ENCODE data around the gene NHLRC4. TPM values are rescaled to one million over a fixed set of nuclear protein-coding genes. Genes with fewer than 3 reads are reported as not detected.

Gene NHLRC4
- total RNA-seq, 1 experiment from 2014 or later = 0.37 TPM

DNA sequence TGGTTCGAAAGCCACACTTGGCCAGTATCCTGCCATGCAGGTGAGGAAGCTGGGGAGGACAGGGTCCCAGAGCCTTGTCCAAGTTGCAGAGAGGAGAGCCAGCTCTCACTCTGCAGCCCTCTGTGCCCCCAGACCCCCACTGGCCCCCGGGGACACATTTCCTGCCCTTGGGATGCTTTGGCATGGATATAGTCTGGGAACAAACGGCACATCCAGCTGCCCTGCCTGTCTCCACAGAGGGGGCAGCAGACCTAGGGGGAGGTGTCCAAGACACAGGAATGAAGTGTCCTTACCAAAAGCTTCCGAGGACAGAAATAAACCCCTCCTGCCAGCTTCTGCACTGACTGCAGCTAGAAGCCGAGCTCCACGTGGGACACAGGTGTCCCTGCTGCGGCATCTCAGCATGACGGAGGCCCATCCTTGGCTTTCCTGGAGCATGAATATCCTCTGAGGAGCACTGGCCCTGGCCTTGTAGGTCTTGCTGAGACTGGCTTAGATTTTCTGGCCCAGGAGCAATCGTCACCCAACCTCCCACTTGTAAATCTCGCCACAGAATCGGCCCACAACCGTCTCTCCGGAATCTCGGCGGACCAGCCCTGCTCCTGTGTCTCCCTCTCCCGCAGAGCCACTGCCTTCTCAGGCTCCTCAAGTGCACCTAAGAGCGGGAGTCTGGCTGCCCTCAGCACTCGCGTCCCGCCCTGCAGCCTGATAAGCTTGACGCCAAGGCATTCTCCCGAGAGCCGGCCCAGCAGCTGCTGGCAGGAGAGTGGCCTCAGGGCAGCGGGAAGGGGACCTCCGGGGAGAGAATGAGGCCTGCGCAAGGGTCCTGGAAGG, 40.4 kb upstream of the NHLRC4 start:
- DNase-seq (ENCODE audit: low read depth in 1 of 2, low spot score in 2 of 2) = peak in 1 of 2 experiments; percentile 69
- Histone ChIP-seq H3K9me3 (replicated peaks) (no peaks in the 10 kb centered on the region), H3K27me3 (replicated peaks) (no peaks in the 10 kb centered on the region), H3K4me1 (replicated peaks) (peaks cover 33% of the 10 kb centered on the region), H3K36me3 (peaks cover 26% of the 10 kb centered on the region), H3K4me3 (peak overlapping the region; percentile 65), H3K27ac (peak overlapping the region; percentile 92)

DNA sequence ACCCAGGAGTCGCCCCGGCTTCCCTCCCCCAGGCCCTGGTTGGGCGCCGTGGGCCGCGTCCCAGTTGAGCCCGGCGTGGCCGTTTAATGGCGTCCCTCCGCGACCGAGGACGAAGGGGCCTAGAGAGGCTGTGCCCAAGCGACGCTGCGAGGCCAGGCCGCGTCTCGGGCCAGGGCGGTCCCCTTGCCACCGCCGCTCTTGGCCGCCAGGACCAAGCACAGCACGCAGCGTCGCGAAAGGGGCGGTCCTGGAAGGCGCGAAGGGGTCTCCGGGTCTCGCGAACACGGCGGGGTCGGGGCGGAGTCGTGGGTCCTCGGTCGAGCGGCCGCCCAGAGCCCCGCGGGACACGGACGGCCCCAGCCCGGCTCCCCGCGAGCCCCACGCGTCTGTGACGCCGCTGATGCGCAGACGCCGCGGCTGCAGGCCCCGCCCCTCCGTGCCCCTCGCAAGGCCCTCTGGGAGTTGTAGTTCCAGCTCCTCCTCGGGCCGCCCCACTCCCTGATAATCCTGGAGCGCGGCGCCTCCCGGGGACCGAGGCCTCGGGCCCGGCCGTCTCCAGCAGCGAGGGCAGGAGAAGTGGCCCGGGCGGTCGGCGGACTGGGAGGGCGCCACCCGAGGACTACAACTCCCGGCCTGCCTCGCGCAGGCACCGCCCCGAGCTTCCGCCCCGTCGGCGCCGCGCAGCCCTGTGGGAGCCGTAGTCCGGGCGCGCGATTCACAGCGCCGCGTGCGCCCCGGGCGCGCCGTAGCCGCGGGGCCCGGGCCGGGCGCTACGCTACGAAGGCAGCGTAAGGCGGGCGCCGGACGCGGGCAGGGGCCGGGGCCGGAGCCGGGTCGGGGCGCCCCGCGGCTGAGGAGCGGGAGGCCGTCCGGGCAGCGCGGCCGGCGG, 39.5 kb upstream of the NHLRC4 start, which contains the start of gene CAPN15:
TSS of gene CAPN15 (plus strand) at position 698 of the 889 bp plus-strand sequence. CDS start 19,127 bp downstream, outside the sequence.
- peak; percentile 91 to 99 for DNase-seq (ENCODE audit: low read depth in 1 of 2, low spot score in 2 of 2)
- H3K4me3 ChIP-seq = peak within 1 kb of the TSS; percentile 65
- peaks cover 33% of the 10 kb centered on the region for H3K4me1 ChIP-seq (replicated peaks)
- H3K27me3 ChIP-seq (replicated peaks) = no peaks in the 10 kb centered on the region
- H3K9me3 ChIP-seq (replicated peaks) = no peaks in the 10 kb centered on the region
- H3K36me3 ChIP-seq = peaks cover 26% of the 10 kb centered on the region
- peak within 1 kb of the TSS; percentile 92 for H3K27ac ChIP-seq

DNA sequence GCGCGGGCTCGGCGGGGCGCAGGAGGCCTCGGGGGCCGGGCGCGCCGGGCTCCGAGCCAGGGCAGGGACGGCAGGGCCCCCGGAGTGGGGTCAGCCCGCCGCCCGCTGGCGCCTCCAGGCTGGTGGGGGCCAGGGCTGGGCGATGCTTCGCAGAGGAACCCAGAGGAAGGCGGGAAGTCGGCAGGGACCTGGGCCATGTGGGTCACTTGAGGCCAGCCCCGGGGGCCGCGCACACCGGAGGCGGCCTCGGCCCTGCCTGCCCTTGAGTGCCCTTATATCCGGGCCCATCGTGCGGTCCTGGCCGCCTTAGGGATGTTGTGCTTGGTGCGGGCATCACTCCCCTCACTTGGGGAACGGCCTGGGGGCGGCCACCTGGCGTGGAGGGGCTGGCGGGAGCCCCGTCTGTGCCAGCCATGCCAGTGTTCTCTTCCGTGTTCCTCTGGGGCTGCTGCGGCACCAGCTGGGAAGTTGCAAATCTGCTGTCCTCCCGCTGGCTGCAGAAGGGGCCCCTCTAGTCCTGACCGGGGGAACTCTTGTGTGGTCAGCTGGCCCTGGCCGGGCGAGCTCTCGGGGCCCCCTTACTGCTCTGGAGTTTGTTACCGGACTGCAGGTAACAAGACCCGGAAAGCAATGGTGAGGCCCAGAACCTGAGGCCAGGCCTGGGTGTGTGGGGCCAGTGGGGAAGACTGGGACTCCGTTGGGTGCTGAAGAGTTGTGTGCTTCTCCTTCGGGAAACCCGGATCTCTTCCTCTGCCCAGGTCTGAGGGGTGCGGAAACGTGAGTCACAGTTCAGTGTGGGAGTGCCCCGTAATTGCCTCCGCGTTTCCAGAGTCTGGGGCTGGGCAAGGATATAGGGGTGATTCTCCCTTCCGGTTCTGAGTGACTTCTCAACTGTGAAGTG, 38.4 kb upstream of the NHLRC4 start:
- H3K4me3 ChIP-seq = peak overlapping the region; percentile 65
- peak in 1 of 2 experiments; percentile 51 for DNase-seq (ENCODE audit: low read depth in 1 of 2, low spot score in 2 of 2)
- H3K9me3 ChIP-seq (replicated peaks) = no peaks in the 10 kb centered on the region

DNA sequence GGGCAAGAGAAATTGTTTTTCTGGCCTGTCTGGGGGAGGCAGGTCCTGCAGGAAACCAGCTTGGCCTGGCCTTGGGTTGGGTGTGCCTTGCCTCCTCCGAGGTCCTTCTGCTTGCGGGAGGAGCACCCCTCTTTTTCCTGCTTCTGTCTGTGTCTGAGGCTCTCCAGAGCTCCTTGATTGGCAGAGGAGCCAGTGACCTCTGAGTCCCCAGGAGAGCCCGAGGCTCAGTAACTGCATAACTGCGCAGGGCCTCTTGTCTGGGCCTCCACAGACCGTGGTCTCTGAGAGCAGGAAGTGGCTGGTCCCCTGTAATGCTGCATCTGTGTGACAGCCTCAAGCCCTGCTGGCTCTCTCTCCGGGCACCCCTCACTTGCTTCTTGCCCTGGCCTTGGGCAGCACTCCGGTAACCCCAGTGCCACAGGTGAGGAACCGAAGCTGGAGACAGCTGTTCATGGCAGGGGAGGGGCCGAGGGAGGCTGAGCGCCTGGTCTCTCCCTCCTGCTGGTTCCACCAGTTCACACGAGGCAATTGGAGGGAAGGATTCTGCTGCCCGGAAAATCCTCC, 37.7 kb upstream of the NHLRC4 start:
- H3K4me3 ChIP-seq = peak overlapping the region; percentile 65
- H3K36me3 ChIP-seq = peaks cover 25% of the 10 kb centered on the region
- peaks cover 33% of the 10 kb centered on the region for H3K4me1 ChIP-seq (replicated peaks)
- no peak for DNase-seq (ENCODE audit: low read depth in 1 of 2, low spot score in 2 of 2)
- no peaks in the 10 kb centered on the region for H3K27me3 ChIP-seq (replicated peaks)
- no peaks in the 10 kb centered on the region for H3K9me3 ChIP-seq (replicated peaks)
- no peak overlapping the region for H3K27ac ChIP-seq

More for the DNA sequence above, 38.4 kb upstream of the NHLRC4 start:
- Histone ChIP-seq H3K4me1 (replicated peaks) (peaks cover 33% of the 10 kb centered on the region), H3K27ac (peak overlapping the region; percentile 44; the same call in 1 of the 2 replicates), H3K27me3 (replicated peaks) (no peaks in the 10 kb centered on the region), H3K36me3 (peaks cover 26% of the 10 kb centered on the region)

DNA sequence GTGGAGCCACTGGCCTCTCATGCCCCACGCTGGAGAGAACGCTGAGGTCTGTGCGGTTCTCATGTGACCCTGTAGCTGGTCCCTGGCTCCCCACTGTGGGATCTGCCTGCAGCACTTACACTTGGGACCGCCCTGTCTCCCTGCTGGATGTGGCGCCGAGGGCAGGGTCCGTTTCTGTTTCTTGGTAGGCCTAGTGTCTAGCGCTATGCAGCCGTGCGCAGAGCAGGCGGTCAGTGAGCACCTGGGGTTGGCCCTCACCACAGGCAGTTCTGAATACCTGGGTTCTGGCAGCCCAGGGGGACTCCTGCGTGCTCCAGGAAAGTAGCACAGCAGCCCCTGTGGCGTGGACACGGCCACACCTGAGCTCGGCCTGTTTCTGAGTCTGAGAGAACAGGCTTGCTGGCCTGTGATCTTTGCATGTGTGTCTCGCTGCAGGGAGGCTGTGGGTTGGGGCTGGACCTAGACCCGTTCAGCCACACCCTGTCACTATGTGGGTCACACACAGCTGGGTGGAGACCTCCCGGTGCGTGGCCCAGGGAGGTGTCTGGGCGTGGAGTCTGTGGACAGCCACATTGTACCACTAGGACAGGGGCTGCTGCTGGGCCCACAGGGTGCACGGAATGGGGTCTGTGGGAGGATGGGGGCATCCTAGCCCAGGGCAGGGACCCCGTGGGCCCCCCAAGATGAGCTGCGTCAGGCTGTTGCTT, 36.5 kb upstream of the NHLRC4 start:
- Histone ChIP-seq H3K4me1 (replicated peaks) (peaks cover 36% of the 10 kb centered on the region), H3K27me3 (replicated peaks) (no peaks in the 10 kb centered on the region), H3K9me3 (replicated peaks) (no peaks in the 10 kb centered on the region), H3K27ac (no peak overlapping the region), H3K36me3 (peaks cover 19% of the 10 kb centered on the region), H3K4me3 (no peak overlapping the region)
- DNase-seq (ENCODE audit: low read depth in 1 of 2, low spot score in 2 of 2) = no peak

DNA sequence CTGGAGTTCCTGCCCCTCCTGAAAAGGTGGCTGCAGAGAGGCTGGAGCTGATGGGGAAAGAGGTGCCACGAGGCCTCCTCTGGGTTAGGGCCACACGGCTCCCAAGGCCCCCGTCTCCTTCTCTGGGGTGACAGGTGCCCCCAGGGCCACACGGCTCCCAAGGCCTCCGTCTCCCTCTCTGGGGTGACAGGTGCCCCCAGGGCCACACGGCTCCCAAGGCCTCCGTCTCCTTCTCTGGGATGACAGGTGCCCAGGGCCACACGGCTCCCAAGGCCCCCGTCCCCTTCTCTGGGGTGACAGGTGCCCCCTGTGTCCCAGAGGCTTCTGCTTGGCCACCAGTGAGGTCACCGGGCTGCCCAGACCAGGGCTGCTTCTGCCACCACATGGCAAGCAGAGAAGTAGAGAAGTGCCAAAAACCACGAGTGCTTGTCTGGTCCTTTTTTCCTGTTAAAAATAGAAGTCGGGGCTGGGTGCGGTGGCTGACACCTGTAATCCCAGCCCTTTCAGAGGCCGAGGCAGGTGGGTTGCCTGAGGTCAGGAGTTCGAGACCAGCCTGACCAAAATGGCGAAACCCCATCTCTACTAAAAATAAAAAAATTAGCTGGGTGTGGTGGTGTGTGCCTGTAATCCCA, 35.2 kb upstream of the NHLRC4 start:
- H3K9me3 ChIP-seq (replicated peaks) = no peaks in the 10 kb centered on the region
- no peaks in the 10 kb centered on the region for H3K27me3 ChIP-seq (replicated peaks)
- no peak overlapping the region for H3K4me3 ChIP-seq
- no peak overlapping the region for H3K27ac ChIP-seq
- H3K4me1 ChIP-seq (replicated peaks) = peaks cover 31% of the 10 kb centered on the region
- no peak for DNase-seq (ENCODE audit: low read depth in 1 of 2, low spot score in 2 of 2)
- H3K36me3 ChIP-seq = peaks cover 26% of the 10 kb centered on the region

DNA sequence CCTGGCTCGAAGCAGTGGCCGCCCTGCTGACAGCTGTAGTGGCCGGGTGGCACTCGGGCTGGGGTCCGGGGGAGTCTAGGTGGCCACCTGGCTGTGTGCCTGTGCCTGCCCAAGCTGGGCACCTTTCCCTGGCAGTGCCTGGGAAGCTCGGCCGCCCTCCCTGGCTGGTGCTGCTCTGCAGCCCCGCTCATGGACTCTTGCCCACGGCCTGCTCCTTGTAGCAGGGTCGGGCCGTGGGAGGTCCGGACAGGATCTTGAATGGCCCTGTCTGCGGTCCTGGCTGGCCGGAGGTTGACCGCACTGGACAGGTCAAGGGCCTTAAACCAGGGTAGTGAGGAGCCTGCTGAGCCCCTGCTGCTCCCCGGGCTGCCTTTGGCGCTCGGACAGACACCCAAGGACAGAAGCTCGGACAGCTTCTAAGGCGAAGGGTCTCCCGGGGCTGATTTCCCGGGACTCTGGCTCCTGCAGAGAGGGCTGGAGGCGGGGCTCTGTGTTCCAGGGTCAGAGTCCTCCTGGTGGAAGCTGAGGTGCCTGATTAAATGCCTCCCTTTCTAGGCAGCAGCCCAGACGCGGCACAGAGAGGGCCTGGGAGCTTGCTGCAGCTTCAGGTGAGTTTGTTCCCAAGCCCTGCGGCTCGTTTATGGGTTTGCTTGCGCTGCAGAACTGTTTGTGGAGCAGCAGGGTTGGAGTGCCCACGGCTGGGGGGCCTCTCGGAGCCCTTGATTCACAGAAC, 33.2 kb upstream of the NHLRC4 start:
- H3K4me3 ChIP-seq = no peak overlapping the region
- H3K27ac ChIP-seq = no peak overlapping the region
- H3K4me1 ChIP-seq (replicated peaks) = peaks cover 26% of the 10 kb centered on the region
- H3K36me3 ChIP-seq = peaks cover 35% of the 10 kb centered on the region
- DNase-seq (ENCODE audit: low read depth in 1 of 2, low spot score in 2 of 2) = no peak
- H3K27me3 ChIP-seq (replicated peaks) = no peaks in the 10 kb centered on the region
- no peaks in the 10 kb centered on the region for H3K9me3 ChIP-seq (replicated peaks)

DNA sequence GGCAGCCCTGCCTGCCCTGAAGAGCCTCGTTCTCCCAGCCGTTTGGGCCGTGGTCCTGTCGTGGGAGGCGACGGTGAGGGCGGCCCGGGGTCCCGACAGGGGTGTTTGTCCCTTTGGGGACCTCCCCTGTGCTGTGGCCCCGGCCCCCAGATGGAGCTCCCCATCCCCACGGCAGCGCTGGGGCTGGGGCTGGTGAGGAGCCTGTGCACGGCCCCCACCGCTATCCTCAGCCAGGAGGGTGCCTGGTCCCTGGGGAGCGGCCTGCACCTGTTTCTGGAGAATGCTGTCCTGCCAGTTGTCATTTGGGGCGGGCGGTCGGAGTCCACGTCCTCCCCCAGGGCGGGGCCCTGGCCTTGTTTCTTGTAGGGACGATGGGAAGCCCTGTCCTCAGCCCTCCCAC, 32.7 kb upstream of the NHLRC4 start:
- Histone ChIP-seq H3K36me3 (peaks cover 37% of the 10 kb centered on the region), H3K27me3 (replicated peaks) (no peaks in the 10 kb centered on the region), H3K4me1 (replicated peaks) (peaks cover 20% of the 10 kb centered on the region), H3K9me3 (replicated peaks) (no peaks in the 10 kb centered on the region), H3K27ac (no peak overlapping the region), H3K4me3 (no peak overlapping the region)
- no peak for DNase-seq (ENCODE audit: low read depth in 1 of 2, low spot score in 2 of 2)

DNA sequence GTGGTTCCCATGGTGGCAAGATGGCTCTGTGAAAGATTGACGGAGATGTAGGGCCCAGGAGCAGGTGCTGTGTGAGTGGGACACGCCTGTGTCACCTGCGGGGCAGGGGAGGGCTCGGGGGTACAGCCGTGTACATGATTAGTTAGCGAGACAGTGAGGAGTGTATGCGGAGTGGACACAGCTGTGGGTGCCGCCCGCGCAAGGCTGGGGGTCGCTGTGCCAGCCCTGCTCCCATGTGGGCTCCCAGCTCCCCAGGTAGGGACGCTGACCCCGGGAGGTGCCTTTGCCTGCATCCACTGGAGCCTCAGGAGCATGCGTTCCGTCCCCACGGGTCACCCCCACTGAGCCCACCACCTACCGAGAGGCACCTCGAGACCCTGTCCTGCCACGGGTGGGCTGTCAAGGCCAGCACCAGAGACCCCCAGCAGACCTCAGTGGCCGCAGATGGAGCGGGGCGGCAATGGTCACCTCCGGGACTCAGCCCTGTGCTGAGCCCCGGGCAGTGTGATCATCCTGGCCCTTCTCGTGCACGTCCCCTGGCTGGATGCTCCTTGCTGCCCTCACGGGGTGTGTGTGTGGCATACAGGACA, 31.9 kb upstream of the NHLRC4 start:
- H3K27me3 ChIP-seq (replicated peaks) = no peaks in the 10 kb centered on the region
- H3K4me3 ChIP-seq = no peak overlapping the region
- H3K4me1 ChIP-seq (replicated peaks) = peaks cover 25% of the 10 kb centered on the region
- DNase-seq (ENCODE audit: low read depth in 1 of 2, low spot score in 2 of 2) = no peak
- H3K36me3 ChIP-seq = peaks cover 37% of the 10 kb centered on the region
- H3K9me3 ChIP-seq (replicated peaks) = no peaks in the 10 kb centered on the region
- no peak overlapping the region; the same call in 1 of the 2 replicates for H3K27ac ChIP-seq

DNA sequence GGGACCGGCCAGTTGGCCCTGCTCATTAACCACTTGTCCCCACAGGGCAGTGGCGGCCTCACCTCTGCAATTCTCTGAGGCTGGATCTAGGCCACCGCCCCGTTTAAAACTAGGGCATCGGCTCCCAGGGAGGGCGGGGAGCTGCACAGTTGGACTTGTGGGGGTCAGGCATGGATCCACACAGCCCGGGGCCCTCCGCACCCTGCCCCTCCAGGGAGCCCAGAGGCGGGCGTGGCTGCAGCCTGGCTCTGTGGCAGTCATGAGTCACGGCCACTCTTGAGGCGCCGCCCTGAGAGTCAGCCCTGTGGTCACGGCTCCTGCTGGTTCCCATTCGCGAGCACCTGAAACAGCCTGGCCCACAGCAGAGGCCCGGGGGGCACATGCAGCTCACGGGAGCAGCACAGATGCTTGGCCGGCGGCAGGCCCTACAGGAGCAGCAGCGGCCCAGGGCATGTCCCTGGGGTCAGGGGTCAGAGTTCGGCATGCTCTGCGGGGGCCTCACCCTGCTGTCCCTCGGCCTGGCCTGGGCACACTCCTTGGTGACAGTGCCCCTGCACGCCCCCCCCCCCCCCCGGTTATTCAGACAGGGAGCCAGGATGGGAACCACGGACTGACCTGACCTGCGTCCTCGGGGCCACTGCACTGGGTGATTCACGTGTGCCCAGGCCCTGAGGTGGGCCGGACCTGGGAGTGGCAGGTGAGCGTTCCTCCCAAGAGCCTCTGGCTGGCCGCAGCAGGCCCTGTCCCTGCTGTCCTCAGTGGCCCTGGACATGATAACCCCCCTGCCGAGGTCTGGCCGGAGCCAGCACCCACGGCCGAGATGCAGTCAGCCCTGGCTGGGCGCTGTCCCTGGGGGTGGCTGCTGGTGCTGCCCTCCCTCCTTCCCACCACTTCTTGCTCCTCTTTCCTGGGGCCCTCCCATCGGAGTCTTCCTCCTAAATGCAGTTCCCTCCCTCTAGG, 31.1 kb upstream of the NHLRC4 start:
- Histone ChIP-seq H3K36me3 (peaks cover 40% of the 10 kb centered on the region), H3K9me3 (replicated peaks) (no peaks in the 10 kb centered on the region), H3K4me3 (no peak overlapping the region), H3K4me1 (replicated peaks) (peaks cover 32% of the 10 kb centered on the region), H3K27me3 (replicated peaks) (no peaks in the 10 kb centered on the region), H3K27ac (no peak overlapping the region; the same call in 1 of the 2 replicates)
- DNase-seq (ENCODE audit: low read depth in 1 of 2, low spot score in 2 of 2) = peak; percentile 76 to 90
